Stimulated activated CD4-positive, alpha-beta T cell treated with anti-CD3 and anti-CD28 coated beads, Interleukin-2, amount 100 ng/mL, for 24 hours (primary cell): ENCODE data around the gene RRAS.
"Not testable (repeated sequence)": the region's sequence is repeated elsewhere in the genome, so short reads cannot be mapped to it uniquely, and the experiment has no call there.

Source experiments
- DNase-seq, 2 donors: peaks; one replicate each; pipeline ENCODE4 v3.0.0-alpha.2; 2020

Gene RRAS

DNA sequence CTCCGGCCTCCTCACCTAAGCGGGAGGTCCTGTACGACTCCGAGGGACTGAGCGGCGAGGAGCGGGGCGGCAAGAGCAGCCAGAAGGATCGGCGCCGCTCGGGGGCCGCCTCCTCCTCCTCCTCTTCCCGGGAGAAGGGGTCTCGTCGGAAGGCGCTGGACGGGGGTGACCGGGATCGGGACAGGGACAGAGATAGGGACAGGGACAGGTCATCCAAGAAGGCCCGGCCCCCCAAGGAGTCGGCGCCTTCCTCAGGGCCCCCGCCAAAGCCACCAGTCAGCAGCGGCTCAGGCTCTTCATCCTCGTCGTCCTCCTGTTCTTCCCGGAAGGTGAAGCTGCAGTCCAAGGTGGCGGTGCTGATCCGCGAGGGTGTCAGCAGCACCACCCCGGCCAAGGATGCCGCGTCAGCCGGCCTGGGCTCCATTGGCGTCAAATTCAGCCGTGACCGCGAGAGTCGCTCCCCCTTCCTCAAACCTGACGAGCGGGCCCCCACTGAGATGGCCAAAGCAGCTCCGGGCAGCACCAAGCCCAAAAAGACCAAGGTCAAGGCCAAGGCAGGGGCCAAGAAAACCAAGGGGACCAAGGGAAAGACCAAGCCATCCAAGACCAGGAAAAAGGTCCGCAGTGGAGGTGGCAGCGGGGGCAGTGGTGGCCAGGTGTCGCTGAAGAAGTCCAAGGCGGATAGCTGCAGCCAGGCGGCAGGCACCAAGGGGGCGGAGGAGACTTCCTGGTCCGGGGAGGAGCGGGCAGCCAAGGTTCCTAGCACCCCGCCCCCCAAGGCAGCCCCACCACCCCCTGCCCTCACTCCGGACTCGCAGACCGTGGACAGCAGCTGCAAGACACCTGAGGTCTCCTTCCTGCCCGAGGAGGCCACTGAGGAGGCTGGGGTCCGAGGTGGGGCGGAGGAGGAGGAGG is 12.9 kb upstream of the RRAS start:
- DNase-seq, result no peak

GRCh38 chr19:49651820-49652550 is 12.0 kb upstream of the RRAS start:
- DNase-seq, result no peak

- no peak for DNase-seq
These were observed 11.3 kb upstream of the RRAS start for GRCh38 chr19:49651029-49651819.

GRCh38 chr19:49646586-49646985 is 6.6 kb upstream of the RRAS start:
- DNase-seq, result no peak

DNA sequence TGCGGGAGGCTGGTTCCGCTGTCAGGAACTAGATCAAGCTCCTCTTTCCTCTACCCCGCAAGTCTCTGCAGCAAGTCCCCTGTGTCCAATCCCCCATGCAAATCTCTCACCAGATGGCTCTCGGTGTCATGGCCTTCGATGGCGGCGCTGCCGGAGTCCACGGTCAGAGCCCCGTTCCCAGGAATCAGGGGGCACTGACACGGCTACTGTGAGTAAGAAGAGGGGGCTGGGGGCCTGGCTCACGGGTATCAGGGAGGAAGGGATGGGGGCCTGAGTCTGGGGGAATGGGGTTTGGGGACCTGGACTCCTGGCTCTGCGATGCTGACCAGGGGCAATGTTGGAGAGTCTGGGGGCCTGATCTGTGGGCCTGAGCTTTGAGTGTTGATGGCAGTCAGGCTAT is 6.1 kb upstream of the RRAS start:
- DNase-seq, result no peak

- no peak for DNase-seq
These were observed 5.6 kb upstream of the RRAS start for GRCh38 chr19:49645592-49645991.

DNA sequence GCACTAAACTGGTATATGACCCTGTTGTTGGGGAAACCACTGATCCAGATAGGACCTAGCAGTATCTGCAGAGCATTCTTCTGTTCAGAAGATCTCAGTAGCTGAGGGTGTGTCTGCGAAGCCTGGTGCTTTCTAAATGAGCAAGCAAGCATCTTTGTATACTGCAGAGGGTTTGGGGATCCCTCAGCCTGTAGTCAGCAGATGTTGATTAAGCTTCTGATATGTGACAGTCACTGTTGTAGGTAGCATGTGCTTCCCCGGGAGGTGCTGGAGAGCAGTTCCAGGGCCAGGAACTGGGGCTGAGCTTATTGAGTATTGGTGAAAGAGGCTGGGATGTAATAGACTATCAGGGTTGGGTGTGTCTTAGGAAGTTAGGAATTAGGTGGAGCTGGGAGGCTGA is 3.5 kb upstream of the RRAS start:
- DNase-seq, result no peak

GRCh38 chr19:49642492-49643035 is 2.6 kb upstream of the RRAS start:
- no peak for DNase-seq

GRCh38 chr19:49641688-49642491 is 1.9 kb upstream of the RRAS start, which contains the start of gene SCAF1:
Gene SCAF1 (plus strand): TSS chr19:49642209. CDS start chr19:49645027, 2,818 bp downstream.
- DNase-seq, result peak; percentile 99

DNA sequence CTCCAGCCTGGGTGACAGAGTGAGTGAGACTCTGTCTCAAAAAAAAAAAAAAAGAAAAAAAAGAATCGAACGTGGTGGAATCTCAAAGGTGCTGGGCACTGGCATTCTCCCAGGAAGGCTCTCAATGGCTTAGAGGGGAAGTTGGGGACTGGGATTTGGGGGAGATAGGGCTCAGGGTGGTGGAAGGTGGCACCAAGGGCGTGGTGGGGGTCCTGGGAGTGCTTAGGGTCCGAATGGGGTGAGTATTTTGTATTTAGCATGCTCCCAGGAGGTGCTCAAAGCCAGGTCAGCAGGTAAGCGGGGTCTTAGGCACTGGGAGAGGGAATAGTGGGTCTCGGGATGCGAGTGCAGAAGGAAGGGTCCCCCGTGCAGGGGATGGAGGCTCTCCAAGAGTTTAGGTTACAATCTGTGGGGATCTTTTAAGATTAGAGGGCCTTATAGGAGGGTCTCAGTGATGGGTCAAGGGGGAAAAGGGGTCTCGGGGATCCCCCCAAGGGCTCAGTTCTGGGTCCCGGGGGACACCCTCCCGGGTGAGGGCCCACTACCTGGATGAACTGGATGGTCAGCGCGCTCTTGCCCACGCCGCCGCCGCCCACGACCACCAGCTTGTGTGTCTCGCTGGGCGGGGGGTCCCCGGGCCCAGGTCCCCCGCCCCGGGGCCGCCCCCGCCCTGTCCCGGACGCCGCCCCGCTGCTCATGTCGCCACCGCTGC is 386 bp downstream of the RRAS start:
- DNase-seq, result no peak

- no peak for DNase-seq
These were observed 1.9 kb downstream of the RRAS start for GRCh38 chr19:49637821-49638738.

- DNase-seq, result no peak
These were observed 3.6 kb downstream of the RRAS start for GRCh38 chr19:49636233-49636932.

GRCh38 chr19:49635530-49636232 is 4.3 kb downstream of the RRAS start:
- DNase-seq, result no peak

DNA sequence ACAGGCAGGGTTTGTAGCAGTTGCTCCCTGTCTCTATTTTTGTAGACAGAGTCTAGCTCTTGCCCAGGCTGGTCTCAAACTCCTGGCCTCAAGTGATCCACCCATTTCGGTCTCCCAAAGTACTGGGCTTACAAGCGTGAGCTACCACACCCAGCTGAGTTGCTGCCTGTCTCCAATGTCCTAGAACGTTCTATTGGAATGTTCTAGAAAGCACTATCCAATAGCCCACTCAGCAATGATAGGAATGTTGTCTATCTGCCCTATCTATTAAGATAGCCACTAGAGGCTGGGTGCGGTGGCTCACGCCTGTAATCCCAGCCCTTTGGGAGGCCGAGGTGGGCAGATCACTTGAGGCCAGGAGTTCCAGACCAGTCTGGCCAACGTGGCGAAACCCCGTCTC is 6.7 kb downstream of the RRAS start:
- DNase-seq, result not testable (repeated sequence)

DNA sequence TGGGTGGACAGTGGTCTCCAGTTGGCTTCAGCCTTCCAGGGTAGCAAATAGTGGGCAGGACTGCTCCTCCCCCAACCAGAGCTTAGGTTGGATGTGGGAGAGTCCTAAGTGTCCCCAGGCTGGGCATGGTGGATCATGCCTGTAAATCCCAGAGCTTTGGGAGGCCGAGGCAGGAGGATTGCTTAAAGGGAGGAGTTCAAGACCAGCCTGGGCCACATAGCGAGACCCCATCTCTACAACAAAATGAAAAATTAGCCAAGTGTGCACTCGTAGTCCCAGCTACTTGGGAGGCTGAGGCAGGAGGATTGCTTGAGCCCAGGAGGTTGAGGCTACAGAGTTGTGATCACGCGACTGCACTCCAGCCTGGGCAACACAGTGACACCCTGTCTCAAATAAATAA is 7.4 kb downstream of the RRAS start:
- DNase-seq, result no peak

DNA sequence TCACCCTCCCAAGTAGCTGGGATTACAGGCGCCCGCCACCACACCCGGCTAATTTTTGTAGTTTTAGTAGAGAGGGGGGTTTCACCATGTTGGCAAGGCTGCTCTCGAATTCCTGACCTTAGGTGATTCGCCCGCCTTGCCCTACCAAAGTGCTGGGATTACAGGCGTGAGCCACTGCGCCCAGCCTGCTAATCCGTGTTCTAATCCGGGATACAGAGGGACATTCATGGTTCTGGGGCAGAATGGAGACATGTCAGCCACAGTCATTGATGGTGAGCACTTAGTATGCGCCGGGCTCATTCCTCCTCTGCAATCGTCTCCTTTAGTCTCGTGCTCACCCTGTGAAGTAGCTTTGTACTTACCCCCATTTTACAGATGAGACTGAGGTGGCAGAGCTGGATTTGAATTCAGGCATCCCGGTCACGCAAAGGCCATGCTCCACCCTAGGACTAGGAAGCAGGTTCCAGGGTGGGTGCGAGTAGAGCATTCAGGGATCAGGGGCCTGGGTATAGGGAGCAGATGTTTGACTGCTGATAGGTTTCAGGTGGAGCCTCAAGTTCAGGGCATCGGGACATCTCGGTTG is 8.2 kb downstream of the RRAS start:
- DNase-seq, result no peak

- DNase-seq, result no peak
These were observed 8.8 kb downstream of the RRAS start for GRCh38 chr19:49631014-49631588.

DNA sequence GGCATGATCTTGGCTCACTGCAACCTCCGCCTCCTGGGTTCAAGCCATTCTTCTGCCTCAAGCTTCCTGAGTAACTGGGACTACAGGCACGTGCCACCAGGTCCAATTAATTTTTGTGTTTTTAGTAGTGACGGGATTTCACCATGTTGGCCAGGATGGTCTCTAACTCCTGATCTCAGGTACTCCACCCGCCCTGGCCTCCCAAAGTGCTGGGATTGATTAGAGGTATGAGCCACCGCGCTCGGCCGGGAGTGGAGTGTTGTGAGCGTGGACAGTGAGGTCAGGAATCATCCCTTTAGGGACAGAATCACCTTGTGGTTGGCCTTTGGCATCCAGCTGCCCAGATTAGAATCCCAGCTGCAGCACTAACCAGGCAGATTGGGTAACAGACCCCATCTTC is 10.3 kb downstream of the RRAS start:
- DNase-seq, result no peak
